ENCODE data around the gene SMARCD2.
A peak's percentile ranks its signal among the peaks of the same experiment; 100 is the strongest.

SMARCD2 gene

GRCh38 chr17:63827002-63827800, 15.3 kb downstream of the SMARCD2 start, which contains the start of the genes FTSJ3 and PSMC5:
Gene FTSJ3, minus strand, starts transcription at chr17:63827663. Its CDS starts 761 bp downstream, at chr17:63826902.
Gene PSMC5, plus strand, starts transcription at chr17:63827431. Its CDS starts 60 bp downstream, at chr17:63827491.
- DNase-seq (ENCODE audit: low read depth): peak; percentile 66
- TF ChIP-seq CTCF (IDR thresholded peaks at IDR 0.05; ENCODE audit: control insufficient read depth, insufficient read depth, low read depth, low read length, missing control alignments): peak; percentile 31
- H3K4me3 ChIP-seq (ENCODE audit: control insufficient read depth, low read depth, low read length): peak within 1 kb of the TSS; percentile 69

GRCh38 chr17:63826468-63827001, 15.9 kb downstream of the SMARCD2 start:
- DNase-seq (ENCODE audit: low read depth): no peak
- TF ChIP-seq CTCF (IDR thresholded peaks at IDR 0.05; ENCODE audit: control insufficient read depth, insufficient read depth, low read depth, low read length, missing control alignments): no peak
- peak overlapping the region; percentile 69 for H3K4me3 ChIP-seq (ENCODE audit: control insufficient read depth, low read depth, low read length)

GRCh38 chr17:63824362-63824761, 18.1 kb downstream of the SMARCD2 start:
- TF ChIP-seq CTCF (IDR thresholded peaks at IDR 0.05; ENCODE audit: control insufficient read depth, insufficient read depth, low read depth, low read length, missing control alignments): no peak
- DNase-seq (ENCODE audit: low read depth): no peak

GRCh38 chr17:63823659-63824331, 18.7 kb downstream of the SMARCD2 start:
- TF ChIP-seq CTCF (IDR thresholded peaks at IDR 0.05; ENCODE audit: control insufficient read depth, insufficient read depth, low read depth, low read length, missing control alignments): no peak
- no peak for DNase-seq (ENCODE audit: low read depth)

More at GRCh38 chr17:63824362-63824761, 18.1 kb downstream of the SMARCD2 start:
- no peak overlapping the region for H3K4me3 ChIP-seq (ENCODE audit: control insufficient read depth, low read depth, low read length)

GRCh38 chr17:63822537-63822936, 19.9 kb downstream of the SMARCD2 start:
- TF ChIP-seq CTCF (IDR thresholded peaks at IDR 0.05; ENCODE audit: control insufficient read depth, insufficient read depth, low read depth, low read length, missing control alignments): no peak

More at GRCh38 chr17:63823659-63824331, 18.7 kb downstream of the SMARCD2 start:
- no peak overlapping the region for H3K4me3 ChIP-seq (ENCODE audit: control insufficient read depth, low read depth, low read length)

GRCh38 chr17:63821804-63822203, 20.7 kb downstream of the SMARCD2 start:
- TF ChIP-seq CTCF (IDR thresholded peaks at IDR 0.05; ENCODE audit: control insufficient read depth, insufficient read depth, low read depth, low read length, missing control alignments): no peak
- DNase-seq (ENCODE audit: low read depth): no peak
- H3K4me3 ChIP-seq (ENCODE audit: control insufficient read depth, low read depth, low read length): no peak overlapping the region

More at GRCh38 chr17:63822537-63822936, 19.9 kb downstream of the SMARCD2 start:
- no peak overlapping the region for H3K4me3 ChIP-seq (ENCODE audit: control insufficient read depth, low read depth, low read length)
- no peak for DNase-seq (ENCODE audit: low read depth)

Measured in AG09309 (cell line).